SK-N-MC (cell line): ENCODE data around the gene GRAP2.

Source experiments
- EZH2 ChIP-seq: fragments of 200-600 bp; sonication (generic); IDR thresholded peaks from one replicate; pipeline ENCODE4 v1.6.1; 2017; ENCODE audit warnings: antibody characterized with exemption
- FOXP2 ChIP-seq: optimal IDR thresholded peaks from 2 replicates; pipeline ENCODE3; 2011; ENCODE audit warnings: mild to moderate bottlenecking, moderate library complexity; ENCODE audit not compliant: insufficient read depth; ENCODE audit errors: extremely low read length, control extremely low read depth
- POLR2AphosphoS5 ChIP-seq: IDR thresholded peaks from 2 replicates; pipeline ENCODE4 v1.6.1; 2012; ENCODE audit warnings: mild to moderate bottlenecking, low read depth, low read length, borderline replicate concordance

- TF ChIP-seq EZH2, result no peak
- no peak for TF ChIP-seq POLR2AphosphoS5
- TF ChIP-seq FOXP2, result no peak
Measured at GRCh38 chr22:39897841-39898240, 3.0 kb upstream of the GRAP2 start.
